K562 (cell line): Measurements from ENCODE around the gene RBBP4. TPM values are rescaled to one million over a fixed set of nuclear protein-coding genes. Genes with fewer than 3 reads are reported as not detected.

Experiments used
- AFF1 ChIP-seq, 2 experiments: fragments of 450-650 bp; IDR thresholded peaks; 2 replicates each; pipeline ENCODE4 v1.6.1; 2018; ENCODE audit warnings: mild to moderate bottlenecking in 2 of 2, low read depth in 1 of 2; ENCODE audit not compliant: partially characterized antibody in 2 of 2
- ARID1B ChIP-seq: fragments of 450-650 bp; IDR thresholded peaks from 2 replicates; pipeline ENCODE4 v1.6.1; 2016; ENCODE audit warnings: antibody characterized with exemption, mild to moderate bottlenecking, inconsistent platforms
- BCL6 ChIP-seq: fragments of 250-450 bp; sonication (Bioruptor Pico); IDR thresholded peaks from 2 replicates; pipeline ENCODE4 v1.4.0; 2020
- BRCA1 ChIP-seq, 2 experiments: fragments of 450-650 bp in 1 of 2; sonication (generic) in 1 of 2; formaldehyde crosslinking in 1 of 2; IDR thresholded peaks; 2 replicates each; pipeline versions ENCODE4 v1.5.0 to v1.6.1; 2017 to 2020; ENCODE audit warnings: mild to moderate bottlenecking in 1 of 2, missing genetic modification reagents in 1 of 2
- CEBPG ChIP-seq, 3 experiments: fragments of 200-800 bp in 1 of 3; sonication (Bioruptor generic) in 1 of 3; sonication (generic) in 1 of 3; formaldehyde crosslinking in 1 of 3; IDR thresholded peaks in 2 of 3; conservative IDR thresholded peaks in 1 of 3; 2 replicates each; pipeline versions ENCODE4 v1.6.1 to v1.8.0; 2016 to 2022; ENCODE audit warnings: missing compliant biosample characterization in 2 of 3, missing genetic modification characterization in 2 of 3, mild to moderate bottlenecking in 1 of 3, missing genetic modification reagents in 1 of 3
- CHD2 ChIP-seq: IDR thresholded peaks from 2 replicates; pipeline ENCODE4 v1.6.1; 2011; ENCODE audit warnings: low read depth, low read length
- CHD4 ChIP-seq: fragments of 200-600 bp; sonication (generic); IDR thresholded peaks from 3 replicates; pipeline ENCODE4 v1.6.1; 2012; ENCODE audit warnings: low read depth, mild to moderate bottlenecking, mixed read lengths, low read length, inconsistent platforms; ENCODE audit not compliant: insufficient read depth, insufficient replicate concordance, poor library complexity, severe bottlenecking
- CREM ChIP-seq: IDR thresholded peaks from 2 replicates; pipeline ENCODE4 v1.6.1; 2014; ENCODE audit warnings: antibody characterized with exemption, low read depth
- FOSL1 ChIP-seq: fragments of 200-800 bp; sonication (Bioruptor generic); conservative IDR thresholded peaks from 2 replicates; pipeline ENCODE4 v1.6.1; 2016; ENCODE audit warnings: missing genetic modification characterization, missing compliant biosample characterization
- KAT8 ChIP-seq: fragments of 450-650 bp; IDR thresholded peaks from 2 replicates; pipeline ENCODE4 v1.6.1; 2016; ENCODE audit warnings: low read depth, mild to moderate bottlenecking
- KLF10 ChIP-seq: fragments of 250-450 bp; sonication (Bioruptor Pico); IDR thresholded peaks from 2 replicates; pipeline ENCODE4 v1.6.1; 2021; ENCODE audit warnings: matching md5 sums
- MAFF ChIP-seq: IDR thresholded peaks from 2 replicates; pipeline ENCODE4 v1.6.1; 2012; ENCODE audit warnings: low read length, improper control_type of control experiment
- MAFK ChIP-seq: IDR thresholded peaks from 2 replicates; pipeline ENCODE4 v1.6.1; 2011; ENCODE audit warnings: low read length, improper control_type of control experiment
- MITF ChIP-seq: IDR thresholded peaks from 2 replicates; pipeline ENCODE4 v1.6.1; 2014; ENCODE audit warnings: antibody characterized with exemption
- NEUROD1 ChIP-seq: fragments of 150-350 bp; IDR thresholded peaks from 2 replicates; pipeline ENCODE4 v1.6.1; 2014; ENCODE audit warnings: borderline replicate concordance, low read length, low read depth; ENCODE audit not compliant: partially characterized antibody
- NFIC ChIP-seq: fragments of 450-650 bp; IDR thresholded peaks from 2 replicates; pipeline ENCODE4 v1.6.1; 2017; ENCODE audit warnings: mild to moderate bottlenecking, inconsistent platforms
- RBM14 ChIP-seq: fragments of 200-400 bp; formaldehyde crosslinking; IDR thresholded peaks from 2 replicates; pipeline ENCODE4 v1.6.1; 2018; ENCODE audit warnings: low read depth, mild to moderate bottlenecking, low read length, moderate library complexity, borderline replicate concordance; ENCODE audit not compliant: insufficient read depth
- SMARCC2 ChIP-seq: fragments of 450-650 bp; IDR thresholded peaks from 2 replicates; pipeline ENCODE4 v1.6.1; 2017; ENCODE audit warnings: antibody characterized with exemption, moderate library complexity, mild to moderate bottlenecking, low read depth
- SMC3 ChIP-seq: conservative IDR thresholded peaks from 2 replicates; pipeline ENCODE4 v1.6.1; 2011; ENCODE audit warnings: low read depth, low read length, improper control_type of control experiment; ENCODE audit not compliant: insufficient read depth
- XRCC5 ChIP-seq: fragments of 200-400 bp; formaldehyde crosslinking; IDR thresholded peaks from 2 replicates; pipeline ENCODE4 v1.6.1; 2017; ENCODE audit warnings: low read depth, mild to moderate bottlenecking, low read length
- ZNF384 ChIP-seq: IDR thresholded peaks from 2 replicates; pipeline ENCODE4 v1.6.1; 2012; ENCODE audit warnings: low read depth, low read length, improper control_type of control experiment
- ZNF584 ChIP-seq: fragments of 200-800 bp; sonication (Bioruptor generic); IDR thresholded peaks from 2 replicates; pipeline ENCODE4 v1.6.1; 2016; ENCODE audit warnings: low read depth, mild to moderate bottlenecking, missing genetic modification characterization, missing compliant biosample characterization
- polyA plus RNA-seq, 8 experiments: library from polyadenylated mRNA; depleted of rRNA in 4 of 8; stranded (reverse) in 5 of 8; unstranded in 3 of 8; fragments of >200 nt; fragmentation: Nextera tagmentation in 2 of 8; fragmentation: Illumina TruSeq in 1 of 8; extraction: Ambion mirVana in 2 of 8; extraction: Trizol in 1 of 8; gene quantifications; 2 replicates each; pipeline versions ENCODE4 v1.2.1 to v1.2.3, GENCODE V29; 2011 to 2014; ENCODE audit warnings: inconsistent platforms in 1 of 8, missing spikeins in 1 of 8
- total RNA-seq, 7 experiments: library from RNA; depleted of rRNA in 6 of 7; stranded (reverse); fragments of >200 nt in 6 of 7; fragmentation: Illumina TruSeq in 2 of 7; extraction: Trizol in 2 of 7; gene quantifications; 2 replicates each; pipeline versions ENCODE4 v1.2.1 to v1.2.3, GENCODE V29; 2011 to 2021; ENCODE audit warnings: low replicate concordance in 1 of 7

RBBP4 gene
- total and polyA plus RNA-seq, 9 of the 15 experiments (the other 6 are each of a cell fraction or from before 2014, with no cell fraction given), result 185 to 409 (median 259) TPM

DNA sequence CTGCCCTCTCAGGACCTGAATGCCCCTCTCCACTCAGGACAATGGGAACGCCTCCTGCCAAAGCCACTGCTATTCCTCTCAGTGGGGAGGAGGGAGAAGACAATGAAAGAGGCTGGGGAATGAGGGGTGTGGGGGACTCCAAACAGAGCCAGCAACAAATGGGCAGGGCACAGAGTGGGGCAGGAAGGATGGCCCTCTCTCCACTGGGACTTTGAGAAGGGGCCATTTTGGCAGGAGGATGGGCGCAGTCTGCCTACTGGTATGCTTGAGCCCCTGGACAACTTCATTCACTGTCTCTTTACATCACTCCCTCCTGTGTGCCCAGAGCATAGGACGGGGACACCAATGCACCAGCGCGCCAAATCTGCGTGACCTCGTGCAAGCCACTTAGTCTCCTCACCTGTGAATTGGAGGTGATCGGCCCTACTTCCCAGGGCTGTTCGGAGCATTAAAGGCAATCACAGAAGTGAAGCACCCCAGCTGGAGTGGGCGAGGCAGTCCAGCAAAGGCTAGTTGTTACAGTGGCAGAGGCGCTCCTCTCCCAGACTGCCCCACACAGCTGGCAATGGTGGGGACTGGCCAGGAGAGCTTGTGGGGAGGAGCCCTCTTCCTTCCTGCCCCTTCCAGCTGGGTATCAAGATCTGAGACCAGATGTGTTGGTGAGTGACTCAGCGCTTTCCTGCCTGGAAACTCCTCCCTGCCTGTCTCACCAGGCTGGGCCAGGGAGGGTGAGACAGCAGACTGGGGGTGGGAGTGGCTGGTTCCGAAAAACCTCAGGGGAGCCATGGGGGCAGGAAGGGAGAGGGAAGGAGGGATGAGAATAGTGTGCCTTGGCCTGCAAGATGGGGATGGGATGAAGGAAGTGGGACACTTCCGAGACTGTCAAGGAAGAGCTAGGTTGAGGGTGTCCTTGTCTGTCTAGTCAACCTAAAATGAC lies 73.9 kb downstream of the RBBP4 start (continued):
- TF ChIP-seq MAFK, result peak; percentile 98
- TF ChIP-seq AFF1 (IDR thresholded peaks at IDR 0.05; ENCODE audit: low read depth in 1 of 2, partially characterized antibody in 2 of 2), result peak in 1 of 2 experiments; percentile 81
- no peak for TF ChIP-seq MITF
- TF ChIP-seq NFIC, result peak; percentile 87
- peak; percentile 94 for TF ChIP-seq ARID1B
- 0 out of 2 replicates have a peak, but pooled peaks have one; percentile 11 for TF ChIP-seq SMC3
- peak; percentile 54; the same call in 1 of the 2 replicates for TF ChIP-seq XRCC5
- no peak for TF ChIP-seq BRCA1 (IDR thresholded peaks at IDR 0.05)
- peak; percentile 95; the same call in 1 of the 2 replicates for TF ChIP-seq BRCA1 (CRISPR knock-in tag; IDR thresholded peaks at IDR 0.05)
- no peak for TF ChIP-seq KLF10
- TF ChIP-seq KAT8, result no peak
- TF ChIP-seq CEBPG (CRISPR knock-in tag; IDR thresholded peaks at IDR 0.05), result no peak
- no peak for TF ChIP-seq CEBPG (tag; conservative IDR thresholded peaks at IDR 0.05 in 1 of 2, IDR thresholded peaks at IDR 0.05 in 1 of 2)
- TF ChIP-seq CHD4, result no peak
- TF ChIP-seq ZNF584 (CRISPR knock-in tag), result peak; percentile 69; the same call in 1 of the 2 replicates
- peak; percentile 90 for TF ChIP-seq NEUROD1
- TF ChIP-seq FOSL1 (tag), result peak; percentile 91
- peak; percentile 52; the same call in 1 of the 2 replicates for TF ChIP-seq CREM
- no peak for TF ChIP-seq RBM14
- peak; percentile 90 for TF ChIP-seq SMARCC2
- 0 out of 2 replicates have a peak, but pooled peaks have one; percentile 14 for TF ChIP-seq CHD2
- TF ChIP-seq BCL6 (CRISPR knock-in tag), result no peak
- TF ChIP-seq ZNF384, result 0 out of 2 replicates have a peak, but pooled peaks have one; percentile 30
- TF ChIP-seq MAFF, result peak; percentile 98
